Measurements from ENCODE around the gene RAB27A. TPM values are rescaled to one million over a fixed set of nuclear protein-coding genes. Genes with fewer than 3 reads are reported as not detected.

The RAB27A gene
- total and polyA plus RNA-seq, 2 of the 13 experiments (the other 11 are each of a cell fraction or from before 2014, with no cell fraction given): 3.4 to 8.1 TPM

DNA sequence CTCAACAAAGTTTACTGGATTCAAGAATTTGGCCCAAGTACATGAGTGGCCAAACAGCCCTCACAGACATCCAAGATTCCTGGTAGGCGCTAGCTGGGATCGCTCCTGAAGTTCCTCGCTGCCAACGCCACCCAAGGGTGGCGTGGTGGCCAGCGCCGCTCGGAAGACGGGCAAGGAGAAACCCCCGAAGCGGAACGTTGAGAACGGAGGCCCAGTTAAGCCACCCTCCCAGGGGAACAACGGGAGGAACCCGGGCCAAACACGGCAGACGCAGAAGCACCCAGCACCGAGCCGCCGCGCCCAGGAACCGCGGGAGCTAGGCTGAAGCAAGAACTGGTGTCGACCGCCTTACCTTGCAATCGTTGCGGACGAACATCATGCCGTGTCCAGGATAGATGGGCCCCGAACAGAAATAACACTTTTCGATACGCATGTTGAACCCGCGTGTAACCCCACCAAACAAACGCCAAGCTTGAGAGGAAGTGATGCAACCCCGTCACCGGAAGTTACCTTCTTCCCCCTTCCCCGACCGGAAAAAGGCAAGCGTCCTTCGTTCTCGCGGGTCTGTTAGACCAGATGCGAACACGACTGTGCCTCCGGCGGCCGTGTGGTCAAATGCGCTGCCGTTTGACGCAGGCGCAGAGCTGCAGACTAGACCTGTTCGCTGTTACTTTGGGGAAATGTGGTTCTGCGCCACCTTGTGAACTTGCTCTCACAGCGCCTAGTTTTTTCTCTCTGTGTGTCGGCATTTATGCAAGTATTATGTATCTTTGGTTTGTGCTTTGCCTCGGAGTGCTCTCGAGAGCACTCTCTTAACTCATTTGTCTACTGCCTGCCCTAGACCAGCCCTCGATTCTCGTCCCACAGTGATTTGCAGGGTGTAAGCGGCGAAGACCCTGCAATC is 92.9 kb downstream of the RAB27A start, which contains the start of gene RSL24D1 (continued):
- TF ChIP-seq, protein P1, sequence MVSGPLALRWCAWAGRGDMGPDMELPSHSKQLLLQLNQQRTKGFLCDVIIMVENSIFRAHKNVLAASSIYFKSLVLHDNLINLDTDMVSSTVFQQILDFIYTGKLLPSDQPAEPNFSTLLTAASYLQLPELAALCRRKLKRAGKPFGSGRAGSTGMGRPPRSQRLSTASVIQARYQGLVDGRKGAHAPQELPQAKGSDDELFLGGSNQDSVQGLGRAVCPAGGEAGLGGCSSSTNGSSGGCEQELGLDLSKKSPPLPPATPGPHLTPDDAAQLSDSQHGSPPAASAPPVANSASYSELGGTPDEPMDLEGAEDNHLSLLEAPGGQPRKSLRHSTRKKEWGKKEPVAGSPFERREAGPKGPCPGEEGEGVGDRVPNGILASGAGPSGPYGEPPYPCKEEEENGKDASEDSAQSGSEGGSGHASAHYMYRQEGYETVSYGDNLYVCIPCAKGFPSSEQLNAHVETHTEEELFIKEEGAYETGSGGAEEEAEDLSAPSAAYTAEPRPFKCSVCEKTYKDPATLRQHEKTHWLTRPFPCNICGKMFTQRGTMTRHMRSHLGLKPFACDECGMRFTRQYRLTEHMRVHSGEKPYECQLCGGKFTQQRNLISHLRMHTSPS (CRISPR knock-in tag; IDR thresholded peaks at IDR 0.05; ENCODE audit: low read depth): no peak
- TF ChIP-seq, protein P2, sequence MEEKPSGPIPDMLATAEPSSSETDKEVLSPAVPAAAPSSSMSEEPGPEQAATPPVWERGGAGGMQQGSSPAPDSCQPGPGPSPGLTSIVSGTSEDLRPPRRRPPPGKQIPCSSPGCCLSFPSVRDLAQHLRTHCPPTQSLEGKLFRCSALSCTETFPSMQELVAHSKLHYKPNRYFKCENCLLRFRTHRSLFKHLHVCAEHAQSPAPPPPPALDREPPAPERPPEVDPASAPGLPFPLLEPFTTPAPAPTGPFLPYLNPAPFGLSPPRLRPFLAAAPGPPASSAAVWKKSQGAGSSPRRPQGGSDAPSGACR (CRISPR knock-in tag; IDR thresholded peaks at IDR 0.05): no peak; the same call in 1 of the 2 replicates
- TF ChIP-seq HNRNPK (IDR thresholded peaks at IDR 0.05; ENCODE audit: low read depth, low read length, poor library complexity, severe bottlenecking): no peak
- TF ChIP-seq ARHGAP35 (CRISPR knock-in tag; IDR thresholded peaks at IDR 0.05; ENCODE audit: borderline replicate concordance): no peak
- no peak for TF ChIP-seq ZNF549 (CRISPR knock-in tag; IDR thresholded peaks at IDR 0.05)
- TF ChIP-seq PAXIP1 (CRISPR knock-in tag; conservative IDR thresholded peaks at IDR 0.05): peak; percentile 45; the same call in 1 of the 2 replicates
- TF ChIP-seq ZNF670 (CRISPR knock-in tag; IDR thresholded peaks at IDR 0.05; ENCODE audit: borderline replicate concordance): no peak; the same call in 1 of the 2 replicates
- TF ChIP-seq SIN3B (IDR thresholded peaks at IDR 0.05; ENCODE audit: low read length): peak; percentile 19
- TF ChIP-seq, protein P3, sequence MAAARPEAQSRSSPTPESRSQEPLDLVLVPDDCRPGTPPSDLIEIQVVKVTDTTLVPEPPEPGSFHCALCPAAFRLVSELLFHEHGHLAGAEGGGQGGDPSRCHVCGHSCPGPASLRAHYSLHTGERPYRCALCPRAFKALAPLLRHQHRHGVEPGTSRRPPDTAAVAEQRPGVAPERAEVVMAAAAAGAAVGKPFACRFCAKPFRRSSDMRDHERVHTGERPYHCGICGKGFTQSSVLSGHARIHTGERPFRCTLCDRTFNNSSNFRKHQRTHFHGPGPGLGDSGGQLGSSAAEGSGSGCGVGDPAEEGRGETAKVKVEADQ (CRISPR knock-in tag; IDR thresholded peaks at IDR 0.05; ENCODE audit: borderline replicate concordance): no peak
- no peak for TF ChIP-seq PCBP2 (optimal IDR thresholded peaks at IDR 0.05; ENCODE audit: low read depth, low read length, poor library complexity, severe bottlenecking)
- no peak for TF ChIP-seq NBN (conservative IDR thresholded peaks at IDR 0.05)
- TF ChIP-seq ZBTB49 (CRISPR knock-in tag; IDR thresholded peaks at IDR 0.05; ENCODE audit: borderline replicate concordance): no peak
- TF ChIP-seq ZSCAN21 (CRISPR knock-in tag; IDR thresholded peaks at IDR 0.05; ENCODE audit: borderline replicate concordance): peak; percentile 74; the same call in 1 of the 2 replicates
- no peak for TF ChIP-seq FOXM1 (CRISPR knock-in tag; IDR thresholded peaks at IDR 0.05)
- TF ChIP-seq KLF6 (CRISPR knock-in tag; IDR thresholded peaks at IDR 0.05): peak; percentile 70
